DMS 273 (cell line): Measurements from ENCODE around the gene AKR1C4.
"Not testable (repeated sequence)": the region's sequence is repeated elsewhere in the genome, so short reads cannot be mapped to it uniquely, and the experiment has no call there.

ENCODE experiments used
- DNase-seq: peaks from one replicate; lab custom pipeline; 2025; ENCODE audit not compliant: unreplicated experiment; lab: John Stamatoyannopoulos, UW

AKR1C4 gene

GRCh38 chr10:5196702-5197113, at the start of gene AKR1C4:
AKR1C4 (plus strand) TSS chr10:5196837; CDS start chr10:5196868, 31 bp downstream.
- no peak for DNase-seq

GRCh38 chr10:5146920-5147254, 49.8 kb upstream of the AKR1C4 start:
- no peak for DNase-seq

GRCh38 chr10:5147255-5147980, 49.2 kb upstream of the AKR1C4 start:
- no peak for DNase-seq

GRCh38 chr10:5147981-5148677, 48.5 kb upstream of the AKR1C4 start:
- no peak for DNase-seq

- DNase-seq, result no peak
Measured at GRCh38 chr10:5148678-5149032, 48.0 kb upstream of the AKR1C4 start.

DNA sequence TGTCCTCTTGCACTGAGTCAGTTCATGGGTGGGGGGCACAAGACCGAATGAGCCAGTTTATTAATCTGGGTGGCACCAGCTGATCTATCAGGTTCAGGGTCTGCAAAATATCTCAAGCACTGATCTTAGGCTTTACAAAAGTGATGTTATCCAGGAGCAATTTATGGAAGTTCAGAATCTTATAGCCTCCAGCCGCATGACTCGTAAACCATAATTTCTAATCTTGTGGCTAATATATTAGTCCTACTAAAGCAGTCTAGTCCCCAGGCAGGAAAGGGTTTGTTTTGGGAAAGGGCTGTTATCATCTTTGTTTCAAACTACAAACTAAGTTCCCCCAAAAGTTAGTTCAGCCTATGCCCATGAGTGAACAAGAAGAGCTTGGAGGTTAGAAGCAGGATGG, 45.6 kb upstream of the AKR1C4 start:
- DNase-seq, result no peak

GRCh38 chr10:5155951-5156350, 40.7 kb upstream of the AKR1C4 start:
- DNase-seq, result no peak

DNA sequence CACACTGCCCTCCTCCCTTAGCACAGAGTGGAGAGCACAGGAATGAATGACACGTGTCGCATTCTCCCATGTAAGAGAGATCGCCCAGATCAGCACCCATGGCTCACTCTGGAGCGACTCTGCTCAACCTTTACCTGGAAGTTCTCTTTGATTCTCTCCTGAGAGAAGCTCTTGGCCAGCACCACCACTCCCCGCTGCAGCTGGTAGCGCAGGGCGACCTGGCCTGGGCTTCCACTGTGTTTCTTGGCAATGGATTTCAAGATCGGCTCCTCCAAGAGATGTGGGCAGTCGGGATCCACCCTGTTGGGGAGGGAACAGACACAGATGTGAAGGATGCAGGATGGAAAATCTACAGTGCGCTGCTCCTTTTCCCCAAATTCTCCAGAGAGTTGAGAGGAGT, 39.1 kb upstream of the AKR1C4 start:
- no peak for DNase-seq

DNA sequence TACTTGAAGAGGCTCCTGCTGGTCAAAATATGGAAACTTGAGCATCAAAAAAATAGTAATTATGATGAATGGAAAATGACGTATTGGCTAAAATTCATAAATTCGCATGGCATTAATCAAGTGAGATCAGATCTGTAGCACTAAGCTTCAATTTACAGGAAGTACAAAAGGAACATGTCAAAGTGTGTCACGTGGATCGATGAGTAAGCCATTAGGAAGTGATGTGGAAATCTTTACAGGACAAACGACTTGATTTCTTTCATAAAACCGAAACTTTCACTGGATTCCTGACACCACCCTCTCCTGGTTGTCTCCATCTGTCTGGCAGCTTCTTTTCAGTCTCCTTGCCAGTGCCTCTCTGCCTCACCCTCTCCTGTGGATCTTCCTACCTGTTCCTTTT, 37.5 kb upstream of the AKR1C4 start:
- DNase-seq, result no peak

GRCh38 chr10:5163487-5163886, 33.1 kb upstream of the AKR1C4 start:
- no peak for DNase-seq

DNA sequence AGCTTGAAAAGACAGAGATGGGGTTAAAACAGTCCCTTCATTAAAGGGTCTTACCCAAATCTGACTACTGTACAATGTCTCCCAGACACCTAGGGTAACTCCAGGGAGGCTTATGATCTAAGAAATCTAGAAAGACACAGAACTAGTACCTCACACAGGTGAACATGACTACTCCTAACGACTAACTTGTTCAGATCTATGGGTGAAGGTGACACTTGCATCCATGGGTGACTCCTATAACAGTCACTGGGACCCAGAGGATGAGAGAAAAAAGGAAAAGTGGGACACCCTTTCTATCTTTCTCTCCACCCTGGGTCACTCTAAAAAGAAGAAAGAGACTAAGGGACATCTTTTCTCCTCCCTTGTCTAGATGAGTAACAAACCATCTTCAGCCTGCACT, 30.9 kb upstream of the AKR1C4 start:
- DNase-seq, result peak; percentile 3

GRCh38 chr10:5168897-5169420, 27.7 kb upstream of the AKR1C4 start:
- DNase-seq, result no peak

DNA sequence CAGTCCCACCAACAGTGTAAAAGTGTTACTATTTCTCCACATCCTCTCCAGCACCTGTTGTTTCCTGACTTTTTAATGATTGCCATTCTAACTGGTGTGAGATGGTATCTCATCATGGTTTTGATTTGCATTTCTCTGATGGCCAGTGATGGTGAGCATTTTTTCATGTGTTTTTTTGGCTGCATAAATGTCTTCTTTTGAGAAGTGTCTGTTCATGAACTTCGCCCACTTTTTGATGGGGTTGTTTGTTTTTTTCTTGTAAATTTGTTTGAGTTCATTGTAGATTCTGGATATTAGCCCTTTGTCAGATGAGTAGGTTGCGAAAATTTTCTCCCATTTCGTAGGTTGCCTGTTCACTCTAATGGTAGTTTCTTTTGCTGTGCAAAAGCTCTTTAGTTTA, 21.1 kb upstream of the AKR1C4 start:
- DNase-seq, result not testable (repeated sequence)

DNA sequence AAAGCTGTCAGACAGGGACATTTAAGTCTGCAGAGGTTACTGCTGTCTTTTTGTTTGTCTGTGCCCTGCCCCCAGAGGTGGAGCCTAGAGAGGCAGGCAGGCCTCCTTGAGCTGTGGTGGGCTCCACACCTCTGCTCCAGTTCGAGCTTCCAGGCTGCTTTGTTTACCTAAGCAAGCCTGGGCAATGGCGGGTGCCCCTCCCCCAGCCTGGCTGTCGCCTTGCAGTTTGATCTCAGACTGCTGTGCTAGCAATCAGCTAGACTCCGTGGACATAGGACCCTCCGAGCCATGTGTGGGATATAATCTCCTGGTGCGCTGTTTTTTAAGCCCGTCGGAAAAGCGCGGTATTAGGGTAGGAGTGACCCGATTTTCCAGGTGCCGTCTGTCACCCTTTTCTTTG, 16.1 kb upstream of the AKR1C4 start:
- DNase-seq, result not testable (repeated sequence)

GRCh38 chr10:5183923-5184322, 12.7 kb upstream of the AKR1C4 start:
- no peak for DNase-seq

- DNase-seq, result no peak
Measured at GRCh38 chr10:5184987-5185775, 11.5 kb upstream of the AKR1C4 start, which contains the start of gene AKR1C8. AKR1C8 (minus strand) TSS chr10:5185150; CDS start chr10:5185104, 46 bp downstream.

DNA sequence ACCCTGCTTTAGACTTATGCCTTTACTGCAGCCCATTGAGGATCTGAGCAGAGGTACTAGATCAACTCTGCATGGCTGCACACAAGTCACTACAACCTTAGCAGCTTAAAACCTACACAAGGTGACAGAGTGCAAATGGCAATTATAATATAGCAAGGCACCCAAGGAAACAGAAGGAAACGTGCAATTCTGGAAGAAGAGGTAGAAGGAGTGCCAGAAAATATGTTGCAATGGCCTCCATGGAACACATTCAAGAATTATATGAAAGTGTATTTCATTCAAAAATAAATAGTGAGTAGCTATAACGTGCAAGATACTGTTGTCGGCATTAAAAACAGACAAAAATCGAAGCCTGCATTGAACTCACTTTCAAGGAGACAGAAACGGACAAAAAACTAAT, 8.8 kb upstream of the AKR1C4 start:
- no peak for DNase-seq

DNA sequence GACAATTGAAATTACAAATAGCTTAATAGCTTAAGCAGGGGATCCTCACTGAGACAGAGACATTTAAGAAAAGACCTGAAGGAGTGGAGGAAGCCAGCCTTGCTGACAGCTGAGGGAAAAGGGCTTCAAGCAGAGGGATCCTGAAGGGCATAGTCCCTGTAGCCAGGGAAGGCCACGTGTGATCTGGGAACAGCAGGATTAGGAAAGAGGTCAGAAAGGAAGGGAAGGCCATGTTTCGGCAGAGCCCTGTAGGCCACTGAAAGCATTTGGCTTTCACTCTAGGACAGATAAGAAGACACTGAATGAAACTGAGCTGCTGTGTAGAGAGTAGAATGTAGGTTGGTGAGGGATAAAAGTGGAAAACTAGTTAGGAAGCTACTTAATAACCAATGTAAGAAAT, 8.3 kb upstream of the AKR1C4 start:
- DNase-seq, result no peak

DNA sequence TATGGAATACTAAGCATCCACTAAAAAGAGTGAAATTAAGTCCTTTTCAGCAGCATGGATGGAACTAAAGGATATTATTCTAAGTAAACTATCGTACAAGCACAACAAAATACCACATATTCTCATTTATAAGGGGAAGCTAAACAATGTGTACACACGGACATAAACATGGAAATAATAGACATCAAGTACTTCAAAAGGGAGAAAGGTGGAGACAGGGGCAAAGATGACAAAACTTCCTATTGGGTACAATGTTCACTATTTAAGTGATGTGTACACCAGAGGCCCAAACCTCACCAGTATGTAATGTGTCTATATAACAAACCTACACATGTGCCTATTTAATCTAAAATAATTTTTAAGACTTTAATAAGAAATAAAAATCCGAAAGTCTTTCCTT, 2.2 kb upstream of the AKR1C4 start:
- DNase-seq, result no peak

GRCh38 chr10:5195727-5196374, 786 bp upstream of the AKR1C4 start:
- no peak for DNase-seq

DNA sequence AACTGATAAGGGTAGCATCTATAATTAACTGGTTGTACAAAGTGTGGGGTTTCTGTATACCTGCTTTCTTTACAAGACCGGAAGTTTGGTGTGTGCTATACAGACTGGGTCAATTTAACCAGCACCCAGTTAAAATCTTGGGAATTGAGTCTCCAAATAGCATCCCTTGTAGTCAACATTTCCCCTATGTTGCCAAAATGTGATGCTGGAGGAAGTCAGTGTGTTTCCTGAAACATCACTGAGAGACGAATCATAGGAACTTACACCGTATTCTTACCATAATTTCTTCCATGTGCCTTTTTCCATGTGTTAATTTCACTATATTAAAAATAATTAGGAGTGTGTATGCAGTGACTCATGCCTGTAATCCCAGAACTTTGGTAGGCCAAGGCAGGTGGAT, 1.7 kb downstream of the AKR1C4 start:
- DNase-seq, result no peak
